Left lung (tissue), 10 donors: Measurements from ENCODE around the gene JAK1. TPM values are rescaled to one million over a fixed set of nuclear protein-coding genes. Genes with fewer than 3 reads are reported as not detected.

Experiments used
- ATAC-seq: fragments of 200-7000 bp; cut with Tn5 transposase; one replicate; pipeline ENCODE4 v1.9.1; 2020; ENCODE audit warnings: moderate library complexity
- DNase-seq, 4 donors: peaks; one replicate each; pipeline ENCODE4 v3.0.0-alpha.2; 2013 to 2020
- H3K27ac ChIP-seq, 2 donors: fragments of 200-600 bp; sonication (generic) in 1 of 2; one replicate each; pipeline versions ENCODE4 v1.5.0 to v1.8.0; 2020 to 2021
- H3K27me3 ChIP-seq, 2 donors: fragments of 200-600 bp; sonication (generic) in 1 of 2; one replicate each; pipeline versions ENCODE4 v1.5.0 to v1.8.0; 2020 to 2021
- H3K36me3 ChIP-seq, 2 donors: fragments of 200-600 bp; sonication (generic) in 1 of 2; one replicate each; pipeline versions ENCODE4 v1.5.0 to v1.8.0; 2020 to 2021
- H3K4me1 ChIP-seq, 2 donors: fragments of 200-600 bp; one replicate each; pipeline ENCODE4 v1.8.0; 2021
- H3K4me3 ChIP-seq, 2 donors: fragments of 200-600 bp; sonication (generic) in 1 of 2; one replicate each; pipeline versions ENCODE4 v1.5.0 to v1.8.0; 2020 to 2021; ENCODE audit warnings: mild to moderate bottlenecking in 1 of 2
- H3K9me3 ChIP-seq, 2 donors: fragments of 200-600 bp; sonication (generic) in 1 of 2; one replicate each; pipeline versions ENCODE4 v1.5.0 to v1.8.0; 2020 to 2021
- CTCF ChIP-seq, 2 donors: fragments of 200-600 bp; sonication (generic) in 1 of 2; IDR thresholded peaks; one replicate each; pipeline versions ENCODE4 v1.5.0 to v1.8.0; 2021; ENCODE audit warnings: antibody characterized with exemption in 2 of 2
- intact Hi-C, 2 donors: fragments of 100-400 bp; cut with DNase I; formaldehyde crosslinking; loops; one replicate each; pipeline versions ENCODE4 v1.11.2 to v1.14.2; 2022
- polyA plus RNA-seq, 6 donors: library from polyadenylated mRNA; unstranded; fragments of 120-200 nt; gene quantifications; one replicate each; pipeline ENCODE4 v1.2.1, GENCODE V29; 2013; ENCODE audit not compliant: insufficient read length in 6 of 6
- total RNA-seq, 2 donors: library from RNA; stranded (reverse); fragmentation: NEBNext Ultra II Directional; extraction: Animal tissue kit (Norgen Biotek cat#: 25700); gene quantifications; one replicate each; pipeline ENCODE4 v1.2.1, GENCODE V29; 2021
- donor health status: DM: no; HTN: yes; CAD: no.
- donor health status: DM: no; HTN: no; CAD: no.

The JAK1 gene
- total and polyA plus RNA-seq, 8 donors = 103 to 162 (median 115) TPM

- Histone ChIP-seq H3K4me1 (peaks cover 10 to 59% of the 10 kb centered on the region in 2 donors), H3K36me3 (no peaks in the 10 kb centered on the region), H3K9me3 (no peaks in the 10 kb centered on the region), H3K4me3 (no peak overlapping the region), H3K27me3 (no peaks in the 10 kb centered on the region), H3K27ac (no peak overlapping the region)
- no peak for TF ChIP-seq CTCF (IDR thresholded peaks at IDR 0.05)
- intact Hi-C loops = no loop called here
- ATAC-seq = no peak
- DNase-seq = no peak
Measured at GRCh38 chr1:64929221-64929620, 37.1 kb downstream of the JAK1 start.

GRCh38 chr1:64928325-64928724 is 38.0 kb downstream of the JAK1 start:
- no peak for ATAC-seq
- no peaks in the 10 kb centered on the region for H3K9me3 ChIP-seq
- H3K4me1 ChIP-seq = peaks cover 13 to 58% of the 10 kb centered on the region in 2 donors
- no peak for DNase-seq
- H3K27me3 ChIP-seq = no peaks in the 10 kb centered on the region
- H3K36me3 ChIP-seq = no peaks in the 10 kb centered on the region
- no peak overlapping the region for H3K27ac ChIP-seq
- no peak for TF ChIP-seq CTCF (IDR thresholded peaks at IDR 0.05)
- intact Hi-C loops = no loop called here
- no peak overlapping the region for H3K4me3 ChIP-seq

GRCh38 chr1:64925594-64925993 is 40.8 kb downstream of the JAK1 start:
- intact Hi-C loops = no loop called here
- H3K9me3 ChIP-seq = no peaks in the 10 kb centered on the region
- H3K27me3 ChIP-seq = no peaks in the 10 kb centered on the region
- no peak overlapping the region for H3K4me3 ChIP-seq
- H3K4me1 ChIP-seq = peaks cover 29 to 69% of the 10 kb centered on the region in 2 donors
- no peak for TF ChIP-seq CTCF (IDR thresholded peaks at IDR 0.05)
- no peaks in the 10 kb centered on the region for H3K36me3 ChIP-seq
- no peak overlapping the region for H3K27ac ChIP-seq
- no peak for DNase-seq
- ATAC-seq = no peak

- TF ChIP-seq CTCF (IDR thresholded peaks at IDR 0.05) = no peak
- Histone ChIP-seq H3K36me3 (no peaks in the 10 kb centered on the region), H3K27me3 (no peaks in the 10 kb centered on the region), H3K27ac (peak overlapping the region; percentile 43 to 62), H3K9me3 (no peaks in the 10 kb centered on the region), H3K4me1 (peaks cover 35 to 77% of the 10 kb centered on the region in 2 donors), H3K4me3 (no peak overlapping the region)
- intact Hi-C loops = no loop called here
- DNase-seq = peak in 1 of 4 donors; percentile 22
- peak; percentile 87 for ATAC-seq
Measured at GRCh38 chr1:64923294-64923718, 43.0 kb downstream of the JAK1 start.

- no peaks in the 10 kb centered on the region for H3K36me3 ChIP-seq
- H3K27ac ChIP-seq = peak overlapping the region; percentile 43 to 62
- DNase-seq (no peak), ATAC-seq (no peak)
- H3K4me3 ChIP-seq = no peak overlapping the region
- H3K4me1 ChIP-seq = peaks cover 45 to 87% of the 10 kb centered on the region in 2 donors
- intact Hi-C loops = no loop called here
- H3K27me3 ChIP-seq = no peaks in the 10 kb centered on the region
- H3K9me3 ChIP-seq = no peaks in the 10 kb centered on the region
- TF ChIP-seq CTCF (IDR thresholded peaks at IDR 0.05) = no peak
Measured at GRCh38 chr1:64922336-64922735, 44.0 kb downstream of the JAK1 start.
